Smooth muscle cell (in vitro differentiated cells): Measurements from ENCODE around the gene FMN1. TPM values are rescaled to one million over a fixed set of nuclear protein-coding genes. Genes with fewer than 3 reads are reported as not detected.

Experiments used
- DNase-seq: peaks from one replicate; lab custom pipeline; 2025; ENCODE audit not compliant: unreplicated experiment; lab: John Stamatoyannopoulos, UW
- H2AFZ ChIP-seq: fragments of 200-600 bp; sonication (generic); 2 replicates; pipeline ENCODE4 v1.6.0; 2016; ENCODE audit warnings: antibody characterized with exemption, low read depth, mild to moderate bottlenecking
- H3F3A ChIP-seq: fragments of 200-600 bp; sonication (generic); 2 replicates; pipeline ENCODE4 v1.6.0; 2017; ENCODE audit warnings: antibody characterized with exemption, low read depth
- H3K27ac ChIP-seq: fragments of 200-600 bp; sonication (generic); 2 replicates; pipeline ENCODE4 v1.5.1; 2016; ENCODE audit warnings: low read depth, mild to moderate bottlenecking
- H3K27me3 ChIP-seq: fragments of 200-600 bp; sonication (generic); 2 replicates; pipeline ENCODE4 v1.6.1; 2016; ENCODE audit warnings: low read depth, mild to moderate bottlenecking
- H3K36me3 ChIP-seq: fragments of 200-600 bp; sonication (generic); 2 replicates; pipeline ENCODE4 v1.5.1; 2016; ENCODE audit warnings: low read depth
- H3K4me1 ChIP-seq: fragments of 200-600 bp; sonication (generic); 2 replicates; pipeline ENCODE4 v1.5.1; 2016; ENCODE audit warnings: low read depth
- H3K4me2 ChIP-seq: fragments of 200-600 bp; sonication (generic); 2 replicates; pipeline ENCODE4 v1.6.0; 2016; ENCODE audit warnings: mild to moderate bottlenecking
- H3K4me3 ChIP-seq: fragments of 200-600 bp; sonication (generic); 2 replicates; pipeline ENCODE4 v1.5.1; 2016; ENCODE audit warnings: mild to moderate bottlenecking
- H3K79me2 ChIP-seq: fragments of 200-600 bp; sonication (generic); 2 replicates; pipeline ENCODE4 v1.6.0; 2016; ENCODE audit warnings: low read depth, mild to moderate bottlenecking
- H3K9ac ChIP-seq: fragments of 200-600 bp; sonication (generic); 2 replicates; pipeline ENCODE4 v1.6.0; 2016; ENCODE audit warnings: low read depth
- H3K9me3 ChIP-seq: fragments of 200-600 bp; sonication (generic); replicated peaks from 2 replicates; pipeline ENCODE4 v1.5.1; 2016; ENCODE audit warnings: low read depth
- H4K20me1 ChIP-seq: fragments of 200-600 bp; sonication (generic); 2 replicates; pipeline ENCODE4 v1.6.0; 2016; ENCODE audit warnings: low read depth
- WGBS: methylation state at CpG from one replicate; pipeline ENCODE4 v1.1.7; 2016; ENCODE audit warnings: low lambda C conversion rate; 5-methylcytosine and 5-hydroxymethylcytosine counted together
- polyA plus RNA-seq: library from polyadenylated mRNA; unstranded; fragments of >200 nt; fragmentation: Nextera tagmentation; extraction: Ambion mirVana; gene quantifications from 2 replicates; pipeline ENCODE4 v1.2.1, GENCODE V29; 2016
- total RNA-seq: library from RNA; depleted of rRNA; stranded (reverse); fragments of >200 nt; gene quantifications from 2 replicates; pipeline ENCODE4 v1.2.3, GENCODE V29; 2014
- TF ChIP-seq, protein P1 (sequence below): fragments of 200-600 bp; sonication (generic); IDR thresholded peaks from 2 replicates; pipeline ENCODE4 v1.5.1; 2017; ENCODE audit warnings: borderline replicate concordance, mild to moderate bottlenecking, antibody characterized with exemption; ENCODE audit not compliant: insufficient read depth, poor library complexity, severe bottlenecking

The FMN1 gene
- total and polyA plus RNA-seq, 2 experiments from 2014 or later, result 0.08 to 4.0 TPM

DNA sequence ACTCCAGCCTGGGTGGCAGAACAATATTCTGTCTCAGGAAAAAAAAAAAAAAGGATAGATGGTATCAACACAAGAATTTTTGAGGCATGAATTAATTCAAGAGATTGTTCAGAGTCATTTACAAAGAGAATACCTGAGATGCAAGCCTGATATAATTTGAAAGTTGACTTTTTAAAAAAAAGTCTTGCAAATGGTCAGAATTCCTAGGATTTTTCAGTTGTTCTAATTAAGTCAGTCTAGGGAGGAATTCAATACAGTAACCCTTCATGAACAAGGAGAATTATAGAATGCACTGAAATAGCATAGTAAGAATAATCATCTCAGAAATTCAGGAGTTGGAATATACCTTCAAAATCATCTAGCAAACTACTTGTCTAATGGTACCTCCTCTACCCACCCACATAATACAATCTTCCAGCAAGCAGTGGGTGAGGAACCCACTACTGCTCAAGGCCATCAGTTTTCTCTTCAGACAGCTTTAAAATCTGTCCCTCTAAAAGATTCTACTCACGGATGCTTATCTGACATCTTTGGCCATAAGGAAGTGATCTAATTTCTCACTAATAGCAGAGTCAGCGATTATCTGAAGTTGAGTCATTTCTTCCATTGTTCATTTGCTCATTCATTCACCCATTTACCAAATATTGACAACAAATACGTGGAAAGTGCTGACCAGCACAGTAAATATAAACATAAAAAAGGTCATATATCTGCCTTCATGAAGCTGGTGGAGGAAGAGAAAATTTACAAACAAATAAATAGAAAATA lies 317.1 kb downstream of the FMN1 start:
- H3K4me2 ChIP-seq, result no peak overlapping the region
- TF ChIP-seq, protein P1, sequence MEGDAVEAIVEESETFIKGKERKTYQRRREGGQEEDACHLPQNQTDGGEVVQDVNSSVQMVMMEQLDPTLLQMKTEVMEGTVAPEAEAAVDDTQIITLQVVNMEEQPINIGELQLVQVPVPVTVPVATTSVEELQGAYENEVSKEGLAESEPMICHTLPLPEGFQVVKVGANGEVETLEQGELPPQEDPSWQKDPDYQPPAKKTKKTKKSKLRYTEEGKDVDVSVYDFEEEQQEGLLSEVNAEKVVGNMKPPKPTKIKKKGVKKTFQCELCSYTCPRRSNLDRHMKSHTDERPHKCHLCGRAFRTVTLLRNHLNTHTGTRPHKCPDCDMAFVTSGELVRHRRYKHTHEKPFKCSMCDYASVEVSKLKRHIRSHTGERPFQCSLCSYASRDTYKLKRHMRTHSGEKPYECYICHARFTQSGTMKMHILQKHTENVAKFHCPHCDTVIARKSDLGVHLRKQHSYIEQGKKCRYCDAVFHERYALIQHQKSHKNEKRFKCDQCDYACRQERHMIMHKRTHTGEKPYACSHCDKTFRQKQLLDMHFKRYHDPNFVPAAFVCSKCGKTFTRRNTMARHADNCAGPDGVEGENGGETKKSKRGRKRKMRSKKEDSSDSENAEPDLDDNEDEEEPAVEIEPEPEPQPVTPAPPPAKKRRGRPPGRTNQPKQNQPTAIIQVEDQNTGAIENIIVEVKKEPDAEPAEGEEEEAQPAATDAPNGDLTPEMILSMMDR, result no peak
- no peaks in the 10 kb centered on the region for H3K4me1 ChIP-seq
- H3K27ac ChIP-seq, result no peak overlapping the region
- no peaks in the 10 kb centered on the region for H3K9me3 ChIP-seq
- no peaks in the 10 kb centered on the region for H3F3A ChIP-seq
- H3K79me2 ChIP-seq, result no peaks in the 10 kb centered on the region
- no peak overlapping the region for H3K9ac ChIP-seq
- H4K20me1 ChIP-seq, result no peaks in the 10 kb centered on the region
- no peak for DNase-seq
- no peak overlapping the region for H2AFZ ChIP-seq
- no peak overlapping the region for H3K4me3 ChIP-seq
- no peaks in the 10 kb centered on the region for H3K27me3 ChIP-seq
- whole genome bisulfite sequencing, result 49% methylated on average over 3 of the region's 3 CpGs
- no peaks in the 10 kb centered on the region for H3K36me3 ChIP-seq

GRCh38 chr15:32873284-32874114 lies 321.0 kb downstream of the FMN1 start:
- Histone ChIP-seq H3K79me2 (no peaks in the 10 kb centered on the region), H3K27ac (peak overlapping the region; percentile 76), H3F3A (peaks cover 13% of the 10 kb centered on the region), H3K4me2 (peak overlapping the region; percentile 41), H3K4me1 (no peaks in the 10 kb centered on the region), H4K20me1 (no peaks in the 10 kb centered on the region), H3K36me3 (no peaks in the 10 kb centered on the region), H2AFZ (peak overlapping the region; percentile 72), H3K27me3 (no peaks in the 10 kb centered on the region), H3K9me3 (no peaks in the 10 kb centered on the region), H3K4me3 (no peak overlapping the region), H3K9ac (peak overlapping the region; percentile 4)
- 49% methylated on average over 15 of the region's 15 CpGs for WGBS
- DNase-seq, result no peak
- TF ChIP-seq, protein P1, result no peak

DNA sequence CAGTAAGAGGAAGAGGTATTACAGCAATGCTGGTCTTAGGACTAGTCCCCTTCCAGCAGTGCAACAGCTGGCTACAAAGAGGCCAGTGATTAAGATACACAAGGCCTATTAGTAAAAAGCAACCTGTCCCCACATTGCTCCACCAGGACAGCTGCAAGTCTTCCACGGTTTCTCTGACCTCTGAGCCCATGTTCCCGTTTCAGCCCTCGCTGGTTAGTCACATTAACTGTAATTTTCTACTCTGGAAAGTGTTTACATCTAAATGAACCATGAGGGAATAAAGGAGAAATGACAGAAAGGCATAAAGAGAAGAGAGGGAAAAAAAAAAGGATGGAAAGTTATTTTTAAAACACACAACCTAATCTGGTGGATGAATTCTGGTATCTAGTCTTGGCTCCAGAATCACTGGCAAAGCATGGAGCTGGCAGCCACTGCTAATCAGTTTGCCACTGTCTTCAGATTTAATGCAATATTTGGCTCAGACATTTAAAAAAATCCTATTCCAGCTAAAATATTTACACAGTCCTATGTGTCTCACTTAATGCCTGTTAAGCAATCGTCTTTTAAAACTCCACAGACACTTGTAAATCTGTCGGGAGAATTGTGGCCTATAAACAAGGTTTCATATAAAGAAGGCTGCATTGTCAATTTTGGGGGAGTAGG lies 321.8 kb downstream of the FMN1 start:
- no peak for DNase-seq
- Histone ChIP-seq H2AFZ (peak overlapping the region; percentile 72), H3K36me3 (no peaks in the 10 kb centered on the region), H3K27ac (peak overlapping the region; percentile 76), H3K9me3 (no peaks in the 10 kb centered on the region), H3K4me1 (no peaks in the 10 kb centered on the region), H3K9ac (peak overlapping the region; percentile 4), H3K27me3 (no peaks in the 10 kb centered on the region), H3F3A (peaks cover 13% of the 10 kb centered on the region), H3K79me2 (no peaks in the 10 kb centered on the region), H3K4me2 (peak overlapping the region; percentile 41), H3K4me3 (no peak overlapping the region), H4K20me1 (no peaks in the 10 kb centered on the region)
- TF ChIP-seq, protein P1, result no peak
- 10% methylated on average over 5 of the region's 5 CpGs for WGBS
